ENCODE data around the gene GZMM.
"Not testable (repeated sequence)": the region's sequence is repeated elsewhere in the genome, so short reads cannot be mapped to it uniquely, and the experiment has no call there.

Gene GZMM

GRCh38 chr19:583198-583967 lies 39.5 kb downstream of the GZMM start:
- no peak for DNase-seq (ENCODE audit: low read depth)

GRCh38 chr19:583968-584239 lies 40.1 kb downstream of the GZMM start:
- no peak for DNase-seq (ENCODE audit: low read depth)

DNA sequence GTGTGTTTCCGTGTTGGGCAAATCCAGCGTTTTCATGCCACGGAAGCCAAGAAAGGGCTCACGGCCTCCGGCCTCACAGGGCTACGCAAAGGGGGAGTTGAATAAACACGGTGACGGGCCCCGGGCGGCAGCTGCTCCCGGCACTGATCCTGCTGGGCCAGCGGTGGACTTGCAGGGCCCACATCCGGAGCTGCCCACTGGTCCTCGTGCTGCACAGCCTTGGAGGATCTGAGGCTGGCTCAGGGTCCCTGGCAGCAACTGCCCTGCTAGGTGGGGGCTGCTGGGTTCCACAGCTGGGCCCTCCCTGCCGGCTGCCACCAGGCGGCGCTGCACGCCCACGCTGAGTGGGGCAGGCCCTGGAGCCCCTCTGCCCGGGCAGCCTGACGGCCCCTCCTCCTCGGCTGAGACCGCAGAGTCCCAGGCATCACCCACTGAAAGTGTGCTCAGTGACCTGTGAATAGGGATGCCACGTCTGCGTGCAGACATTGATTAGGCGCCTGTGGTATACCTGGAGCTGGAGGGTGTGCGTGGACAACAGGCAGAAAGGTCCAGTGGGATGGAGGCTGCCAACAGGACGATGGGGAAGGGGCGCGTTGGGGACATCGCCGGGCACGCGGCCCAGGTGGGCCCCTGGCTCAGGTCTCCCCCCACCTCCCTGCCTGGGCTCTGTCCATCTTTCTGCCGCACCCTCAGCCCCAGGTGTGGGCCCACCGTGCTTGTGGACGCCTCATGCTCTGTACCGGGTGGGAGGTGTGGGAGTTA lies 40.6 kb downstream of the GZMM start:
- DNase-seq (ENCODE audit: low read depth) = peak; percentile 46

GRCh38 chr19:585146-585545 lies 41.3 kb downstream of the GZMM start:
- DNase-seq (ENCODE audit: low read depth) = not testable (repeated sequence)

DNA sequence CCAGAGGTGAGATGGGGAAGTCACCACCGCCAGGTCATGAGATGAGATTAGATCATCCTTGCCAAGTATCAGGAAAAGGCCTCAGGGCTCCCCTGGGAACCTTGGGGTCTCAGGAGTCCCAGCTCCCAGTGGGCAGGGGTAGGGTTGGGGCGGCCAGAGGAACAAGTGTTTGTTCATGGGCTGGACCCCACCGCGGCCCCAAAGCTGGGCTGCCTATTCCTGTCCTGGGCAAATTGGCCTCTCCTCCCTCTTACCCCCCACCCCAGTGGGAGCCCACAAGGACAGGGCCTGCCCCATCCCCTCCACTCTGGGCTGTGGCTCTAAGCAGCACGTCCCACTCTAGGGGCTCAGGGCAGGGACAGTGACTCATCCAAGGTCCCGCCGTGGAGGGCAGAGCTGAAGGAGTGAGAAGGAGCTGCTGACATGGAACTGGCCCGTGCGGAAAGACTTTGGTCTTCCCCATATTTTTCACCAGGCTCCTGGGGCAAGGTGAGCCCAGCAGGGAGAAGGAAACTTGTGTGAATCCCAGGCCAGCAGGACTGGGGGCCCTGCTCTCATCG lies 41.8 kb downstream of the GZMM start:
- DNase-seq (ENCODE audit: low read depth) = no peak

GRCh38 chr19:588093-588740 lies 44.4 kb downstream of the GZMM start:
- DNase-seq (ENCODE audit: low read depth) = no peak

DNA sequence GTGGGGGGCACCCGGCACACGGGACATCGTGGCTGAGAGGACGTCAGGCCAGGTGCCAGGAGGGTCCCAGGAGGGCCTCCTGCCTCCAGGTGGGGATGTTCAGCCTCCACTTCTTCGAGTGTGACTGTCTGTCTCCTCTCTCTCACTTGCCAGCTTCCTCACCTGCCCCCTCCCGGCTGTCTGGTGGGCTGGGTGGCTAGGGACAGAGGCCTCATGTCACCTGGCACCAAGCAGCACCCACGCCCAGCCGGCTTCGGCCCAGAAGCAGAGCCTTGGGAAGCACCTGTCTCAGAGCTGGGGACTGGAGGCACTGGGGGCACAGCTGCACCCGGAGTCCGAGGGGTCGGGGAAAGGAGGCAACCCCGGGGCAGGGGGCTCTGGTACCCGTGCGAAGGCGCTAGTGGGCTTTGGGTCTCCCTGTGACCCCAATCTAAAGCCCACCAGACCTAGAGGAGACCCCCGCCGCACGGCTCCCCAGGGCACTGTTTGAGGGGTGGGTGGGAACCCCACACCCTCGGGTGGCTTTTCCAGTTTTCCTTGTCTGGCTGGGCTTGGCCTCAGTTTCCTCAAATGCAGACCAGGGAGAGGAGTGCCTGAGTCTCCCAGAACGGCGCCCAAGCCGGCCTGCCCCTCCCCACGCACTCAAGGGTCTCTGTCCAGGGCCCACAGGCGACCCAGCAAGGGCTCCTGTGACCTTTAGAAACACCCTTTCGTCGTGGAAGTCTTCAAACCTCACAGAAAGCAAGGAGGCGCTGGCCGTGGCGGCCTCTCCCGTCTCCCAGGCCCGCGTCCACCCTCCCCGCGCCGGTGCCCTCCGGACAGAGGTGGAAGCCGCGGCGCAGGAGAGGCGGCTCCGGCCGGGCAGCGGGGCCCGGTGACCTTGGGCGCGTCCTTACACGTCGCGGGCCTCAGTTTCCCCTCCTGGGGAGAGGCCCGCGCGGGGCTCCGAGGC lies 45.2 kb downstream of the GZMM start:
- DNase-seq (ENCODE audit: low read depth) = no peak

DNA sequence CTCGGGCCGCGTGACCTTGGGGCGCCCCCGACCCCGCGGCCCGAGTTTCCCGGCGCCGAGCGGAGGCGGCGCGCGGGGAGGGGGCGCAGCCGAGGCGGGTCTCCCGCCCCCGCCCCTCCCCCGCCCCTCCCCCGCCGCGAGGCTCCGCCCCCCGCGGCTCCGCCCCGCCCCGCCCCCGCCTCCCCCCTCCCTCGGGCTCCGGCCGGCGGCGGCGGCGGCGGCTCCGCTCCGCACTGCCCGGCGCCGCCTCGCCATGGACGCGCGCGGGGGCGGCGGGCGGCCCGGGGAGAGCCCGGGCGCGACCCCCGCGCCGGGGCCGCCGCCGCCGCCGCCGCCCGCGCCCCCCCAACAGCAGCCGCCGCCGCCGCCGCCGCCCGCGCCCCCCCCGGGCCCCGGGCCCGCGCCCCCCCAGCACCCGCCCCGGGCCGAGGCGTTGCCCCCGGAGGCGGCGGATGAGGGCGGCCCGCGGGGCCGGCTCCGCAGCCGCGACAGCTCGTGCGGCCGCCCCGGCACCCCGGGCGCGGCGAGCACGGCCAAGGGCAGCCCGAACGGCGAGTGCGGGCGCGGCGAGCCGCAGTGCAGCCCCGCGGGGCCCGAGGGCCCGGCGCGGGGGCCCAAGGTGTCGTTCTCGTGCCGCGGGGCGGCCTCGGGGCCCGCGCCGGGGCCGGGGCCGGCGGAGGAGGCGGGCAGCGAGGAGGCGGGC lies 46.0 kb downstream of the GZMM start, which contains the start of gene HCN2:
TSS of gene HCN2 (plus strand) at position 189 of the 703 bp plus-strand sequence. CDS start at position 254, 65 bp downstream.
- DNase-seq (ENCODE audit: low read depth) = no peak

DNA sequence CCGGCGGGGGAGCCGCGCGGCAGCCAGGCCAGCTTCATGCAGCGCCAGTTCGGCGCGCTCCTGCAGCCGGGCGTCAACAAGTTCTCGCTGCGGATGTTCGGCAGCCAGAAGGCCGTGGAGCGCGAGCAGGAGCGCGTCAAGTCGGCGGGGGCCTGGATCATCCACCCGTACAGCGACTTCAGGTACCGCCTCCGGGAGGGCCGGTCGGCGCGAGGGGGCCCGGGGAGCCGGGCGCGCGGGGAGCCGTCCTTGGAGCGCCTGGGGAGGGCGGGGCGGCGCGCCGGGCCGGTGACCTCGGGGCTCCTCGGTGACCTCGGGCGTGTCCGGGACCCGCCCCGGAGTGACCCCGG lies 46.5 kb downstream of the GZMM start:
- no peak for DNase-seq (ENCODE audit: low read depth)

GRCh38 chr19:590750-591098 lies 46.9 kb downstream of the GZMM start:
- no peak for DNase-seq (ENCODE audit: low read depth)

- DNase-seq (ENCODE audit: low read depth) = no peak
Observed at GRCh38 chr19:591099-591958, 47.5 kb downstream of the GZMM start.

GRCh38 chr19:592101-592500 lies 48.2 kb downstream of the GZMM start:
- DNase-seq (ENCODE audit: low read depth) = no peak

- no peak for DNase-seq (ENCODE audit: low read depth)
Observed at GRCh38 chr19:593055-593454, 49.2 kb downstream of the GZMM start.

DNA sequence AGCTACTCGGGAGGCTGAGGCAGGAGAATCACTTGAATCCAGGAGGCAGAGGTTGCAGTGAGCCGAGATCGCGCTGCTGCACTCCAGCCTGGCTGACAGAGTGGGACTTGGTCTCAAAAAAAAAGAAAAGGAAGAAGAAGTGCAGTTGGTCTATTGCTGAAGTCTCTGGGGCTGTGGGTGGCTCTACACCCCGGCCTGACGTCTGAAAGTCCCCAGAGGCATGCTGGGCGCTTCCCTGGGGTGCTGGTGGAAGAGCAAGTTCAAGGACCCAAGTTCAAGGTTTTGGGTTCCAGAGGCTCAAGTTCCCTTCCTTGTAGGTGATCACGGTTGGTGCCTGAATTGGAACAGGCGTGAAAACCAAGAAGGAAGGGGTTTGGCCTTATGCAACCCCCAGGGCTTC lies 49.7 kb downstream of the GZMM start:
- DNase-seq (ENCODE audit: low read depth) = no peak

- no peak for DNase-seq (ENCODE audit: low read depth)
Observed at GRCh38 chr19:594265-594870, 50.5 kb downstream of the GZMM start.

- no peak for DNase-seq (ENCODE audit: low read depth)
Observed at GRCh38 chr19:595326-596262, 51.7 kb downstream of the GZMM start.

DNA sequence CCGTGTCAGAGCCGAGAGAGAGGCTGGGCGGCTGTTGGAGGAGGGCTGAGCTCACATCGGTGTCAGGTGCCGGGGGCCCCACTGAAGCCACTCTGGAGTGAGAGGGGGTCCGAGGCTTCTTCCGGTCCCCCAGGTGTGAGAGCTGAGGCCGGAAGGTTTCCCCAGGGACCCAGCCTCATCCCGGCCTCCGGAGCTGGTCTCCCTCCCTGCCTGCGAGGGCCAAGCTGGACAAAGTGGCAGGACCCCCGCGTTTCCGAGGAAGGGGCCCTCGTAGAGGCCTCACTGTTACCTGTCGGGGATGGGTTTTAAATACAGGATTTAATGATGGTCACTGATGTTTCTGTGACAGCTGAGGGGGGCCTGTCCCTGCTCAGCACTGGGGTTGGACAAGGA lies 52.4 kb downstream of the GZMM start:
- no peak for DNase-seq (ENCODE audit: low read depth)

DNA sequence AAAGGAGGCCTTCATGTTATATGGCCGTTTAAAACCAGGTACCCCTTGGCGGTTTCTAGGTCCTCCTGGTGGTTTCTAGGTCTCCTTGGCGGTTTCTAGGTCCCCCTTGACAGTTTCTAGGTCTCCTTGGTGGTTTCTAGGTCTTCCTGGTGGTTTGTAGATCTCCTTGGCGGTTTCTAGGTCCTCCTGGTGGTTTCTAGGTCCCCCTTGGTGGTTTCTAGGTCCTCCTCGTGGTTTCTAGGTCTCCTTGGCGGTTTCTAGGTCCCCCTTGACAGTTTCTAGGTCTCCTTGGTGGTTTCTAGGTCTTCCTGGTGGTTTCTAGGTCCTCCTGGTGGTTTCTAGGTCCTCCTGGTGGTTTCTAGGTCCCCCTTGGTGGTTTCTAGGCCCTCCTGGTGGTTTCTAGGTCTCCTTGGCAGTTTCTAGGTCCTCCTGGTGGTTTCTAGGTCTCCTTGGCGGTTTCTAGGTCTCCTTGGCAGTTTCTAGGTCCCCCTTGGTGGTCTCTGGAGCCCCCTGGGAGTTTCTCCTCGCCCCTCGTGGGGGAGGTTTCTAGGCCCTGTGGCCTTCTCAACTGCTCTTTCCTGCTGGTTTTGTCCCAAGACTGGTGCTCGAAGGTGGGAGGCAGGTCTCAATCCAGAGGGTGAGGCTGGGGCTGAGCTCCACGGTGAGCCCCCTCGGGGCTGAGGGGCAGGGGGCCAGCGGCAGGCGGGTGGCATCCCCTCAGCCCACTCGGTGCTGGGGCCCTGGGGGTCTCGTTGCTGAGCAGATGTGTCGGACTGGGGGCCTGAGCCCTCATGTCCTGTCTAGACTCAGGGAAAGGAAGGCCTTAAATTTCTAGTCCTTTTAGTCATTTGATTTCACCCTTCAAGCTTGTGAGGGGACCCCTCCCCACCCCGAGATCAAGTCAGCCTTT lies 53.8 kb downstream of the GZMM start:
- DNase-seq (ENCODE audit: low read depth) = no peak

Measured in stimulated activated CD8-positive, alpha-beta memory T cell treated with anti-CD3 and anti-CD28 coated beads, Interleukin-15, amount 100 ng/mL, for 1 hour (primary cell).